A549 treated with Hydrocortisone at 1 μM for 4 hours (cell line): ENCODE results near the gene TMEFF1. TPM values are rescaled to one million over a fixed set of nuclear protein-coding genes. Genes with fewer than 3 reads are reported as not detected.

ENCODE experiments used
- total RNA-seq: library from RNA; stranded (reverse); fragments of 200-300 nt; extraction: Qiagen RNA extraction; gene quantifications from 5 replicates; pipeline ENCODE4 v1.2.3, GENCODE V29; 2022

TMEFF1 gene
- total RNA-seq, result 0.83 to 1.2 TPM (median 1.1 TPM) in 5 replicates

GRCh38 chr9:100472788-100473275, at the start of gene TMEFF1:
TSS of gene TMEFF1 (plus strand) at chr9:100473149. CDS start at chr9:100473545, 396 bp downstream.

GRCh38 chr9:100426530-100427365, 46.2 kb upstream of the TMEFF1 start, which contains the start of gene MSANTD3:
TSS of gene MSANTD3 (plus strand) at chr9:100427143. CDS start at chr9:100441939, 14,796 bp downstream.

GRCh38 chr9:100577776-100578448, 105.0 kb downstream of the TMEFF1 start, which contains the start of gene CAVIN4:
TSS of gene CAVIN4 (plus strand) at chr9:100578079. CDS start at chr9:100578144, 65 bp downstream.

Other genes with a start within 250 kb of the TMEFF1 start
- gene TEX10, start 120.2 kb upstream of the TMEFF1 start, total RNA-seq, result 23.8 to 28.5 TPM (median 25.3 TPM) in 5 replicates
- 55.4 to 67.8 TPM (median 59.1 TPM) in 5 replicates for gene MSANTD3, start 46.0 kb upstream of the TMEFF1 start, total RNA-seq
- 0.29 to 0.53 TPM (median 0.46 TPM) in 5 replicates for gene CAVIN4, start 104.9 kb downstream of the TMEFF1 start, total RNA-seq